GM10266 (cell line): ENCODE data around the gene NIF3L1.

ENCODE experiments used
- DNase-seq: peaks from one replicate; pipeline ENCODE4 v3.0.0; 2012; ENCODE audit errors: extremely low spot score
- TF ChIP-seq, protein P1 (sequence below): IDR thresholded peaks from 2 replicates; pipeline ENCODE4 v1.5.1; 2012; ENCODE audit warnings: mild to moderate bottlenecking, low read depth; ENCODE audit not compliant: control insufficient read depth, insufficient read depth; ENCODE audit errors: missing control alignments

NIF3L1 gene

DNA sequence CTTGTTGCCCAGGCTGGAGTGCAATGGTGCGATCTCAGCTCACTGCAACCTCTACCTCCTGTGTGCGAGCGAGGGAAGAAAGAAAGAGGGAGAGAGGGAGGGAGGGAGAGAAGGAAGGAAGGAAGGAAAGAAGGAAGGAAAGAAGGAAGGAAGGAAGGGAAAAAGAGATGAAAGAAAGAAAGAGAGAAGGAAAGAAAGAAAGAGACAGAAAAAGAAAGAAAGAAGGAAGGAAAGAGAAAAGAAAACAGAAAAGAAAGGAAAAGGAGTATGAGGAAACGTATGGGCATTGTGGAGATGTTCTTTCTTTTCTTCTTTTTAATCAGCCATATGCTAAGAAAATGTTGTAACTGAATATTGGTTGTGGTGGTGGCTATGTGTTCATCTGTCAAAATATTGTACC, 41.2 kb upstream of the NIF3L1 start:
- no peak for DNase-seq
- TF ChIP-seq, protein P1, sequence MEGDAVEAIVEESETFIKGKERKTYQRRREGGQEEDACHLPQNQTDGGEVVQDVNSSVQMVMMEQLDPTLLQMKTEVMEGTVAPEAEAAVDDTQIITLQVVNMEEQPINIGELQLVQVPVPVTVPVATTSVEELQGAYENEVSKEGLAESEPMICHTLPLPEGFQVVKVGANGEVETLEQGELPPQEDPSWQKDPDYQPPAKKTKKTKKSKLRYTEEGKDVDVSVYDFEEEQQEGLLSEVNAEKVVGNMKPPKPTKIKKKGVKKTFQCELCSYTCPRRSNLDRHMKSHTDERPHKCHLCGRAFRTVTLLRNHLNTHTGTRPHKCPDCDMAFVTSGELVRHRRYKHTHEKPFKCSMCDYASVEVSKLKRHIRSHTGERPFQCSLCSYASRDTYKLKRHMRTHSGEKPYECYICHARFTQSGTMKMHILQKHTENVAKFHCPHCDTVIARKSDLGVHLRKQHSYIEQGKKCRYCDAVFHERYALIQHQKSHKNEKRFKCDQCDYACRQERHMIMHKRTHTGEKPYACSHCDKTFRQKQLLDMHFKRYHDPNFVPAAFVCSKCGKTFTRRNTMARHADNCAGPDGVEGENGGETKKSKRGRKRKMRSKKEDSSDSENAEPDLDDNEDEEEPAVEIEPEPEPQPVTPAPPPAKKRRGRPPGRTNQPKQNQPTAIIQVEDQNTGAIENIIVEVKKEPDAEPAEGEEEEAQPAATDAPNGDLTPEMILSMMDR: no peak

DNA sequence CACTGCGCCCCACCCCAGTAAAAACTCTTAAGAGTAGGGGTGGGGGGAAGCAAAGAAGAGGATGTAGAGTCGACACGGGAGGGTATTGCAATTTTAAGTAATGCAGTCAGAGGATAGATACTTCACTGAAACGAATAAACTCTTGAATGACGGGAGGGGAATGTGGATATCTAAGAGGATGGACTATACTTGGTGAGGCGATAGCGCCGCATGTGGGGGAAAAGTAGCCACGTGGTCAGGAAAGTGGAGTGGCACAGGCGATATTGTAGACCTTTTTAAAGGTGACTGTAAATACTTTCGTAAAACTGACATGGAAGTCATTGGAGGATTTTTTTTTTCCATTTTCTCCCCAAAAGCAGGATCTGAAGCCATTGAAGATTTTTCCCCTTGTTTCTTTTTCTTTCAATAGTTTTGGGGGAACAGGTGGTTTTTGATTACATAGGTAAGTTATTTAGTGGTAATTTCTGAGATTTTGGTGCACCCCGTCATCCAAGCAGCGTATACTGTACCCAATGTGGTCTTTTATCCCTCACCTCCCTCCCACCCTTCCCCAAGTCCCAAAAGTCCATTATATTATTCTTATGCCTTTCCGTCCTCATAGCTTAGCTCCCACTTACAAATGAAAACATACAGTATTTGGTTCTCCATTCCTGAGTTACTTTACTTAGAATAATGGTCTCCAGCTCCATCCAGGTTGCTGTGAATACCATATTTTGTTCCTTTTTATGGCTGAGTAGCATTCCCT, 38.5 kb upstream of the NIF3L1 start:
- TF ChIP-seq, protein P1: no peak
- no peak for DNase-seq

DNA sequence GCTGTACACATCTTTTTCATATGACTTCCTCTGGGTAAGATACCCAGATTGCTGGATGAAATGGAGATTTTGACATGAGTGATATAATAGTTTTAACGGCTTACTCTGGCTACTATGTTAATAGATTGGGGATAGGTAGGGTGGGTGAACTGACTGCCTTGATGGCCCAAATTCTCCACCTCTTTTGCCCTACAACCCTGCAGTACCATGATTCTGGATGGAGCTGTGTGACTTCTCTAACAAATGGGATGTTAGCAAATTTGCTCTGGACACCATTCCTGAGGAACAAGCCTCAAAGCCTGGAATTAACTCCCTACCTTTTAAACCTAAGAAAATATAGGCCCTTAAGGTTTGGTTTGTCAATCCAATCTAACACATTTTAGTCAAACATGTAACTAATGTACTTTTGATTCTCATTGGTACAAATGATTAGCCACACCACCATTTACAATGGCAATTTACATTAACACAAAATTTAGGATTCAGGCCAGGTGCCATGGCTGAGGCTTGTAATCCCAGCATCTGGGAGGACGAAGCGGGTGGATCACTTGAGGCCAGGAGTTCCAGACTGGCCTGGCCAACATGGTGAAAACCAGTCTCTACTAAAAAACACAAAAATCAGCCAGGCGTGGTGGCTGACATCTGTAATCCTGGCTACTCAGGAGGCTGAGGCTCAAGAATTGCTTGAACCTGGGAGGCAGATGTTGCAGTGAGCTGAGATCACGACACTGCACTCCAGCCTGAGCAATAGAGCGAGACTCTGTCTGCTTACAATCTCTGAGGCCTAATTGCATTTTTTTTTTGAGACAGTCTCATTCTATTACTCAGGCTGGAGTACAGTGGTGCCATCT, 37.5 kb upstream of the NIF3L1 start:
- TF ChIP-seq, protein P1: no peak
- no peak for DNase-seq

DNA sequence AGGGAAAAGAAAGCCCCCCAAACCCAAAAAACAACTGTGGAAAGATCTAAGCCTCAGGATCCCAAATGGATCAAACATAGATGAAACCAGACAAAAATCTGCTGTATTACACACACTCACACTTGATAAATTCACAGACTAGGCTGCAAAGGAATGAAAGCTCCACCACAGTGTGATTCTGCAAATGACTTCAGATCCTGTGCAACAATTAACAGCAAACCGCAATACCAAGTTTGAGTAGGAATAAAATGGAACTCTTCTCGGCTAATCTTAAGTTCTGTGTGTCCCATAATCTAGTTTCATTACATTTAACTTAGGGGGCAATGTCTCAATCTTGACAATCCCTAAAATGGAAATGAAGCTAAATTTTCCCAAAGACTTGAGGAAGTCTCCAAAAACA, 36.6 kb upstream of the NIF3L1 start:
- DNase-seq: no peak

DNA sequence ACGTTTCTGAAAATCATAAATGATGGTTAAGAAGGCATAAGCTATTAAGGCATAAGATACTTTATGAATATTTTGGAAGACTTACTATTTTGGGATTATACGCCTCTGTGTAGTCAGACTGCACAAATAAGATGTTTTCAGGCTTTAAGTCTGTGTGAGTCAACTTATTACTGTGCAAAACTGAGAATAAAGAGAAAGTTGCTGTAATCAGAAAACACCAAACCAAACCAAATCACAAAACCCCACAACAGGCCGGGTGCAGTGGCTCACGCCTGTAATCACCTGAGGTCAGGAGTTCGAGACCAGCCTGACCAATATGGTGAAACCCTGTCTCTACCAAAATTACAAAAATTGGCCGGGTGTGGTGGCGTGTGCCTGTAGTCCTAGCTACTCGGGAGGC, 32.4 kb upstream of the NIF3L1 start:
- no peak for DNase-seq
- TF ChIP-seq, protein P1: no peak

More for the DNA sequence above, 36.6 kb upstream of the NIF3L1 start:
- TF ChIP-seq, protein P1: no peak

DNA sequence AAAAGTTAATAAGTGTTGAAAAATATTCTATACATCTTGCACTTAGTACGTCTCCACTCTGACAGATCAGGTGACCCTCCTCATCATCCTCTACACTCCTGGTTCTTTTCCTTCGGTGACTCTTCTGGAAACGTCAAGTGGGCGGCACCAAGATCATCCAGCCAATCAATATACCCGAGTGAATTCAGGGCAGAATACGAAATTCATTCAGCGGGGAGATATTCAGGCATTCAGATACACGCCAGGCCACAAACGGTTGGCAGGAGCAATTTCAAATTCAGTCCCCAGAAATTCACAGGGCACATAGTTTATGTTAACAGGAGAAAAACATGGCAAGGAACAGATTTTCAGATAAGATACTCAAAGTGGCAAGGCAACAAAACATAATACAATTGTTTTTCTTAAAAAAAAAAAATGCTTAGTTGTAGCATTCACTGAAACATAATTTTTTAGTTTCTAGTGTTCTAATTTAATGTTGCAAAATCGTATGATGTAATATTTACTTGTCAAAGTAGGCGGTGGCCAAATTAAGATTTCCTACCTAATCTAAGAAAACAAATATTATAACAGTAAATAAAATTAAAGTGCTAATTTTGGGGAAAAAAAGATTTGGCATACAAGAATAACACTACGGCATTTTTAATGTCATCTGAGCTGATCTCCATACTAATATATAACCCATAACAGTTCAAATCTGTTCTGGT, 28.9 kb upstream of the NIF3L1 start:
- TF ChIP-seq, protein P1: no peak
- DNase-seq: no peak
